ENCODE data around the gene HTRA3.

The HTRA3 gene

DNA sequence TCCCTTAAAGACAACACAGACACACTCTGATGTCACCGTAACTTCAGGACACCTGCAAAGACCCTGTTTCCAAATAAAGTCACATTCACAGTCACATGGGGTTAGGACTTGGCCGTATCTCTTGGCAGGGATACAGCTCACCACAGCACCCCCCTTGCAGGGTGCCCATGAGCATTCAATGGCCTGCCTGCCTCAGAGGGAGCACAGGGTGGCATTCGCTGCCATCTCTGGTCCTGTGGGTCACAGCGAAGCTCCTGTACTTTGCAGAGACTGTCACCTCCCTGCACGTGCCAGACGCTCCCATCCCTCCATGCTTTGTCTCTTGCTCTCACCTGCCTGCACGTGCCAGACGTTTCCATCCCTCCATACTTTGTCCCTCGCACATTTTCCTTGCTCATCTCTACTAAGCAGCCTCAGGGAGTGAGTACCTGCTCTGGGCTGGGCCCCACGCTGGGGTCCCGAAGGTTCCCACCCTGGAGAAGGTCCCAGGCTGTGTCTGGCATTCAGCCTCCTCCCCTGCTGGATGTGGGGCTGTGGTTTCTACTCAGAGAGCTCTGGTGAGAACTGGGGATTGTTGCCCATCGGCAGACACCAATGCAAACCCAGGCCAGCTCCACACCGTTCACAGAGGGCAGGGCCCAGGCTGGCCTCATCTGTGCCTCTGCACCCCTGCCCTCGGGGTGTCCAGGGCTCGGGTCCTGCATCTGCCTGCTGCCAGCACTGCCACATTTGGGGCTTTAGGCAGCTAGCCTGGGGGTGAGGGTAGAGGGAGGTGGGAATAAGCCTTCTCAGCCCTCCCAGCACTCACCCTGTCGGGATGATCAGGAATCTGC is 15.8 kb downstream of the HTRA3 start:
- TF ChIP-seq ZNF302 (tag by site-specific recombination; IDR thresholded peaks at IDR 0.05; ENCODE audit: low read depth) (no peak), MEIS1 (CRISPR knock-in tag; IDR thresholded peaks at IDR 0.05; ENCODE audit: borderline replicate concordance) (no peak), ZNF211 (tag by site-specific recombination; IDR thresholded peaks at IDR 0.05; ENCODE audit: low read depth) (no peak), ZNF19 (tag by site-specific recombination; IDR thresholded peaks at IDR 0.05; ENCODE audit: low read depth) (no peak), ZNF670 (tag by site-specific recombination; IDR thresholded peaks at IDR 0.05; ENCODE audit: low read depth) (no peak), ZBTB48 (tag by site-specific recombination; IDR thresholded peaks at IDR 0.05) (no peak), ZNF239 (tag by site-specific recombination; IDR thresholded peaks at IDR 0.05) (no peak), ZNF658 (tag by site-specific recombination; IDR thresholded peaks at IDR 0.05) (no peak), ZNF169 (tag by site-specific recombination; IDR thresholded peaks at IDR 0.05) (no peak), ZFP3 (tag by site-specific recombination; IDR thresholded peaks at IDR 0.05; ENCODE audit: low read depth) (no peak), ZNF837 (tag by site-specific recombination; IDR thresholded peaks at IDR 0.05) (no peak), OSR2 (tag by site-specific recombination; IDR thresholded peaks at IDR 0.05) (no peak), GFI1B (tag by site-specific recombination; IDR thresholded peaks at IDR 0.05) (no peak)
- TF ChIP-seq, protein P1, sequence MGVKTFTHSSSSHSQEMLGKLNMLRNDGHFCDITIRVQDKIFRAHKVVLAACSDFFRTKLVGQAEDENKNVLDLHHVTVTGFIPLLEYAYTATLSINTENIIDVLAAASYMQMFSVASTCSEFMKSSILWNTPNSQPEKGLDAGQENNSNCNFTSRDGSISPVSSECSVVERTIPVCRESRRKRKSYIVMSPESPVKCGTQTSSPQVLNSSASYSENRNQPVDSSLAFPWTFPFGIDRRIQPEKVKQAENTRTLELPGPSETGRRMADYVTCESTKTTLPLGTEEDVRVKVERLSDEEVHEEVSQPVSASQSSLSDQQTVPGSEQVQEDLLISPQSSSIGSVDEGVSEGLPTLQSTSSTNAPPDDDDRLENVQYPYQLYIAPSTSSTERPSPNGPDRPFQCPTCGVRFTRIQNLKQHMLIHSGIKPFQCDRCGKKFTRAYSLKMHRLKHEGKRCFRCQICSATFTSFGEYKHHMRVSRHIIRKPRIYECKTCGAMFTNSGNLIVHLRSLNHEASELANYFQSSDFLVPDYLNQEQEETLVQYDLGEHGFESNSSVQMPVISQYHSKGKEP (tag by site-specific recombination; IDR thresholded peaks at IDR 0.05): no peak
- TF ChIP-seq, protein P2, sequence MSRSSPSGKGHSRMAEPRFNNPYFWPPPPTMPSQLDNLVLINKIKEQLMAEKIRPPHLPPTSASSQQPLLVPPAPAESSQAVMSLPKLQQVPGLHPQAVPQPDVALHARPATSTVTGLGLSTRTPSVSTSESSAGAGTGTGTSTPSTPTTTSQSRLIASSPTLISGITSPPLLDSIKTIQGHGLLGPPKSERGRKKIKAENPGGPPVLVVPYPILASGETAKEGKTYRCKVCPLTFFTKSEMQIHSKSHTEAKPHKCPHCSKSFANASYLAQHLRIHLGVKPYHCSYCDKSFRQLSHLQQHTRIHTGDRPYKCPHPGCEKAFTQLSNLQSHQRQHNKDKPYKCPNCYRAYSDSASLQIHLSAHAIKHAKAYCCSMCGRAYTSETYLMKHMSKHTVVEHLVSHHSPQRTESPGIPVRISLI (tag by site-specific recombination; IDR thresholded peaks at IDR 0.05): no peak
- TF ChIP-seq, protein P3, sequence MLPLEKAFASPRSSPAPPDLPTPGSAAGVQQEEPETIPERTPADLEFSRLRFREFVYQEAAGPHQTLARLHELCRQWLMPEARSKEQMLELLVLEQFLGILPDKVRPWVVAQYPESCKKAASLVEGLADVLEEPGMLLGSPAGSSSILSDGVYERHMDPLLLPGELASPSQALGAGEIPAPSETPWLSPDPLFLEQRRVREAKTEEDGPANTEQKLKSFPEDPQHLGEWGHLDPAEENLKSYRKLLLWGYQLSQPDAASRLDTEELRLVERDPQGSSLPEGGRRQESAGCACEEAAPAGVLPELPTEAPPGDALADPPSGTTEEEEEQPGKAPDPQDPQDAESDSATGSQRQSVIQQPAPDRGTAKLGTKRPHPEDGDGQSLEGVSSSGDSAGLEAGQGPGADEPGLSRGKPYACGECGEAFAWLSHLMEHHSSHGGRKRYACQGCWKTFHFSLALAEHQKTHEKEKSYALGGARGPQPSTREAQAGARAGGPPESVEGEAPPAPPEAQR (tag by site-specific recombination; IDR thresholded peaks at IDR 0.05): no peak
- TF ChIP-seq, protein P4, sequence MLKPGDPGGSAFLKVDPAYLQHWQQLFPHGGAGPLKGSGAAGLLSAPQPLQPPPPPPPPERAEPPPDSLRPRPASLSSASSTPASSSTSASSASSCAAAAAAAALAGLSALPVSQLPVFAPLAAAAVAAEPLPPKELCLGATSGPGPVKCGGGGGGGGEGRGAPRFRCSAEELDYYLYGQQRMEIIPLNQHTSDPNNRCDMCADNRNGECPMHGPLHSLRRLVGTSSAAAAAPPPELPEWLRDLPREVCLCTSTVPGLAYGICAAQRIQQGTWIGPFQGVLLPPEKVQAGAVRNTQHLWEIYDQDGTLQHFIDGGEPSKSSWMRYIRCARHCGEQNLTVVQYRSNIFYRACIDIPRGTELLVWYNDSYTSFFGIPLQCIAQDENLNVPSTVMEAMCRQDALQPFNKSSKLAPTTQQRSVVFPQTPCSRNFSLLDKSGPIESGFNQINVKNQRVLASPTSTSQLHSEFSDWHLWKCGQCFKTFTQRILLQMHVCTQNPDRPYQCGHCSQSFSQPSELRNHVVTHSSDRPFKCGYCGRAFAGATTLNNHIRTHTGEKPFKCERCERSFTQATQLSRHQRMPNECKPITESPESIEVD (tag by site-specific recombination; IDR thresholded peaks at IDR 0.05): no peak
- TF ChIP-seq, protein P5, sequence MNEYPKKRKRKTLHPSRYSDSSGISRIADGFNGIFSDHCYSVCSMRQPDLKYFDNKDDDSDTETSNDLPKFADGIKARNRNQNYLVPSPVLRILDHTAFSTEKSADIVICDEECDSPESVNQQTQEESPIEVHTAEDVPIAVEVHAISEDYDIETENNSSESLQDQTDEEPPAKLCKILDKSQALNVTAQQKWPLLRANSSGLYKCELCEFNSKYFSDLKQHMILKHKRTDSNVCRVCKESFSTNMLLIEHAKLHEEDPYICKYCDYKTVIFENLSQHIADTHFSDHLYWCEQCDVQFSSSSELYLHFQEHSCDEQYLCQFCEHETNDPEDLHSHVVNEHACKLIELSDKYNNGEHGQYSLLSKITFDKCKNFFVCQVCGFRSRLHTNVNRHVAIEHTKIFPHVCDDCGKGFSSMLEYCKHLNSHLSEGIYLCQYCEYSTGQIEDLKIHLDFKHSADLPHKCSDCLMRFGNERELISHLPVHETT (tag by site-specific recombination; IDR thresholded peaks at IDR 0.05): no peak
- TF ChIP-seq, protein P6, sequence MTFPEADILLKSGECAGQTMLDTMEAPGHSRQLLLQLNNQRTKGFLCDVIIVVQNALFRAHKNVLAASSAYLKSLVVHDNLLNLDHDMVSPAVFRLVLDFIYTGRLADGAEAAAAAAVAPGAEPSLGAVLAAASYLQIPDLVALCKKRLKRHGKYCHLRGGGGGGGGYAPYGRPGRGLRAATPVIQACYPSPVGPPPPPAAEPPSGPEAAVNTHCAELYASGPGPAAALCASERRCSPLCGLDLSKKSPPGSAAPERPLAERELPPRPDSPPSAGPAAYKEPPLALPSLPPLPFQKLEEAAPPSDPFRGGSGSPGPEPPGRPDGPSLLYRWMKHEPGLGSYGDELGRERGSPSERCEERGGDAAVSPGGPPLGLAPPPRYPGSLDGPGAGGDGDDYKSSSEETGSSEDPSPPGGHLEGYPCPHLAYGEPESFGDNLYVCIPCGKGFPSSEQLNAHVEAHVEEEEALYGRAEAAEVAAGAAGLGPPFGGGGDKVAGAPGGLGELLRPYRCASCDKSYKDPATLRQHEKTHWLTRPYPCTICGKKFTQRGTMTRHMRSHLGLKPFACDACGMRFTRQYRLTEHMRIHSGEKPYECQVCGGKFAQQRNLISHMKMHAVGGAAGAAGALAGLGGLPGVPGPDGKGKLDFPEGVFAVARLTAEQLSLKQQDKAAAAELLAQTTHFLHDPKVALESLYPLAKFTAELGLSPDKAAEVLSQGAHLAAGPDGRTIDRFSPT (tag by site-specific recombination; IDR thresholded peaks at IDR 0.05): no peak
- H3K27ac ChIP-seq (ENCODE audit: extremely low read depth, low read depth, low read length): no peak overlapping the region
- H3K4me3 ChIP-seq (ENCODE audit: low read depth, low read length): no peak overlapping the region
- ChIA-PET CTCF (no interaction called here), POLR2A (no interaction called here)
- H3K4me1 ChIP-seq (ENCODE audit: control insufficient read depth, insufficient read depth, low read length): no peaks in the 10 kb centered on the region
- H3K9me3 ChIP-seq (ENCODE audit: control insufficient read depth, insufficient read depth, low read depth, low read length): no peaks in the 10 kb centered on the region
- no peaks in the 10 kb centered on the region for H3K36me3 ChIP-seq (ENCODE audit: control insufficient read depth in 2 of 2, insufficient read depth in 1 of 2, low read length in 2 of 2)

Measured in HEK293 (cell line).